Osteocyte (in vitro differentiated cells): ENCODE measurements around the gene PSMB7. TPM values are rescaled to one million over a fixed set of nuclear protein-coding genes. Genes with fewer than 3 reads are reported as not detected.

Experiments
- DNase-seq: peaks from one replicate; pipeline ENCODE4 v3.0.0; 2021; ENCODE audit warnings: mixed read lengths; ENCODE audit not compliant: unreplicated experiment; ENCODE audit errors: extremely low spot score
- H3K27ac Mint-ChIP-seq: one replicate; pipeline ENCODE4 v1.8.0; 2021; ENCODE audit warnings: mild to moderate bottlenecking, mixed read lengths; ENCODE audit not compliant: unreplicated experiment
- H3K27me3 Mint-ChIP-seq: one replicate; pipeline ENCODE4 v1.8.0; 2021; ENCODE audit warnings: mixed read lengths; ENCODE audit not compliant: unreplicated experiment
- H3K36me3 Mint-ChIP-seq: one replicate; pipeline ENCODE4 v1.8.0; 2021; ENCODE audit warnings: mixed read lengths; ENCODE audit not compliant: unreplicated experiment
- H3K4me1 Mint-ChIP-seq: one replicate; pipeline ENCODE4 v1.8.0; 2021; ENCODE audit warnings: mixed read lengths; ENCODE audit not compliant: unreplicated experiment
- H3K4me3 Mint-ChIP-seq: one replicate; pipeline ENCODE4 v1.8.0; 2021; ENCODE audit warnings: mild to moderate bottlenecking, moderate library complexity, mixed read lengths; ENCODE audit not compliant: unreplicated experiment
- H3K9me3 Mint-ChIP-seq: one replicate; pipeline ENCODE4 v1.8.0; 2021; ENCODE audit warnings: mixed read lengths; ENCODE audit not compliant: unreplicated experiment
- CTCF ChIP-seq: fragments of 200-600 bp; sonication (generic); IDR thresholded peaks from 2 replicates; pipeline ENCODE4 v1.5.0; 2021; ENCODE audit warnings: antibody characterized with exemption, mild to moderate bottlenecking, moderate library complexity
- total RNA-seq: library from RNA; stranded (reverse); gene quantifications from 2 replicates; pipeline ENCODE4 v1.2.1, GENCODE V29; 2021

PSMB7 gene
- total RNA-seq, 1 donor from 2014 or later = 140 TPM

DNA sequence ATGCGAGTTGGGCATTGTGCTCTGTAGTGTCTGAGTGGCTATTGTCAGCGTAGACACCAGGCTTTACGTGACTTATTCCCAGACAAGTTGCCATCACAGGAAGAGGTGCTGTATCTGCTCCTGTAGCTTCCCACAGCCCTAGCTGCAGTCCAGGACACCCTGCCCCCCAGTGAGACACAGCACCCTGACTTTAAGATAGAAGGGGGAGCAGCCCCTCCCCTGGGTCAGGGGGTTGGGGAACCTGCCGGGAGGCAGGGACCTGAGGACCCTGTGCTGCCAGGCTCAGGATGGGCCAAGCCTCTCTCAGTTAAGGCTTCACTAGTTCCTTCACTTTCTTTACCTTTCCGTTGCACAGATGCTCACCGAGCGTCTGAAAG is 82.1 kb downstream of the PSMB7 start:
- Mint-ChIP-seq H3K36me3 (peaks cover 56% of the 10 kb centered on the region), H3K4me1 (no peaks in the 10 kb centered on the region), H3K4me3 (no peak overlapping the region), H3K9me3 (no peaks in the 10 kb centered on the region), H3K27ac (no peak overlapping the region), H3K27me3 (no peaks in the 10 kb centered on the region)
- no peak for DNase-seq
- no peak for TF ChIP-seq CTCF

GRCh38 chr9:124332361-124333202 is 82.7 kb downstream of the PSMB7 start:
- TF ChIP-seq CTCF = no peak
- no peak overlapping the region for H3K4me3 Mint-ChIP-seq
- no peaks in the 10 kb centered on the region for H3K4me1 Mint-ChIP-seq
- DNase-seq = no peak
- no peaks in the 10 kb centered on the region for H3K9me3 Mint-ChIP-seq
- no peaks in the 10 kb centered on the region for H3K27me3 Mint-ChIP-seq
- peaks cover 52% of the 10 kb centered on the region for H3K36me3 Mint-ChIP-seq
- H3K27ac Mint-ChIP-seq = no peak overlapping the region

GRCh38 chr9:124331580-124331979 is 83.7 kb downstream of the PSMB7 start:
- Mint-ChIP-seq H3K4me1 (no peaks in the 10 kb centered on the region), H3K4me3 (no peak overlapping the region), H3K9me3 (no peaks in the 10 kb centered on the region), H3K27me3 (no peaks in the 10 kb centered on the region), H3K36me3 (peaks cover 46% of the 10 kb centered on the region), H3K27ac (no peak overlapping the region)
- TF ChIP-seq CTCF = no peak
- DNase-seq = no peak

DNA sequence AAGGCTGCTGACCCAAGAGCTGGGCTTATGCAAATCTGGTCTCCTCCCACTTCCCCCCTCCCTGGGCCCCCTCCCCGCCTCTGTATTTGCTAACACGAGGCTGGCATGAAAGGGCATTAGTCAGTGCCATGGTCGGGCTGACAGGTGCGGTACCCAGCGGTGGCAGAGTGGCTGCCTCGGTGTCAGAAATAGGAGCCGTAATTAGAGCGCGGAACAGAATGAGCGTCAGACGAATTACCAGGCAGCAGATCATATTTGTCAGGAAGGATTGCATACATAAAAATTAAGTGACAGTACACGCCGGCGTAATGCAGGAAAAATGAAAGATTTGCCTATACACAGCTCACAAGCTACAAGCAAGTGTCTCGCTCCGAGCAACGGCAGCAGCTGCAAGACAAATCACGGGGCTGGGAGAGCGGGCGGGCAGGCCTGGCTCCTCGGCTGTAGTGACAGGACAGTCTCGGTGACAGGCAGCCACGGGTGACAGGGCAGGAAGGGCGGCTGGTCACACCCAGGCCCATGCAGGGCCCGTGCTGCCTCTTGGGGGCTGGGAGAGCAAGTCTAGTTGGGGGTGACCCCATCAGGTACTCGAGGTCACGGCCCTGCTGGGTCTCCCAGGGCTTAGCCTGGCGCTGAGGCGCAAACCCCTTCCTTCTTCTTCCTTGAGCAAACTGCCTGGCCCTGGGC is 85.1 kb downstream of the PSMB7 start:
- H3K36me3 Mint-ChIP-seq = peaks cover 33% of the 10 kb centered on the region
- H3K27ac Mint-ChIP-seq = no peak overlapping the region
- DNase-seq = no peak
- no peaks in the 10 kb centered on the region for H3K9me3 Mint-ChIP-seq
- no peak for TF ChIP-seq CTCF
- no peaks in the 10 kb centered on the region for H3K4me1 Mint-ChIP-seq
- no peak overlapping the region for H3K4me3 Mint-ChIP-seq
- H3K27me3 Mint-ChIP-seq = no peaks in the 10 kb centered on the region

- Mint-ChIP-seq H3K27ac (no peak overlapping the region), H3K36me3 (peaks cover 28% of the 10 kb centered on the region), H3K4me3 (no peak overlapping the region), H3K4me1 (no peaks in the 10 kb centered on the region), H3K9me3 (no peaks in the 10 kb centered on the region), H3K27me3 (no peaks in the 10 kb centered on the region)
- no peak for TF ChIP-seq CTCF
- DNase-seq = no peak
These were observed 85.9 kb downstream of the PSMB7 start for GRCh38 chr9:124329206-124329792.
